HepG2 (cell line): ENCODE results near the gene BLVRB. TPM values are rescaled to one million over a fixed set of nuclear protein-coding genes. Genes with fewer than 3 reads are reported as not detected.

ENCODE experiments used
- CBX1 ChIP-seq: IDR thresholded peaks from one replicate; pipeline ENCODE4 v1.6.1; 2016; ENCODE audit warnings: antibody characterized with exemption, low read depth
- FOXM1 ChIP-seq: sonication (generic); formaldehyde crosslinking; IDR thresholded peaks from 2 replicates; pipeline ENCODE4 v1.5.0; 2020; ENCODE audit warnings: missing genetic modification reagents
- KLF15 ChIP-seq: sonication (generic); formaldehyde crosslinking; IDR thresholded peaks from 2 replicates; pipeline ENCODE4 v1.8.1; 2023; ENCODE audit warnings: borderline replicate concordance, mild to moderate bottlenecking, inconsistent platforms, missing genetic modification reagents, mixed read lengths
- MYPOP ChIP-seq: sonication (generic); formaldehyde crosslinking; IDR thresholded peaks from 2 replicates; pipeline ENCODE4 v1.8.1; 2023; ENCODE audit warnings: mild to moderate bottlenecking, moderate library complexity, missing genetic modification reagents
- RAD21 ChIP-seq: fragments of 450-650 bp; formaldehyde crosslinking; IDR thresholded peaks from 2 replicates; pipeline ENCODE4 v1.5.0; 2020; ENCODE audit warnings: mild to moderate bottlenecking
- RARA ChIP-seq: IDR thresholded peaks from 2 replicates; pipeline ENCODE4 v1.6.1; 2016; ENCODE audit warnings: missing genetic modification reagents, missing compliant biosample characterization
- RBM39 ChIP-seq: fragments of 200-400 bp; formaldehyde crosslinking; IDR thresholded peaks from one replicate; pipeline ENCODE4 v1.6.1; 2018; ENCODE audit warnings: antibody characterized with exemption, mild to moderate bottlenecking, low read depth, low read length; ENCODE audit not compliant: poor library complexity, severe bottlenecking
- SALL2 ChIP-seq: sonication (generic); formaldehyde crosslinking; IDR thresholded peaks from 2 replicates; pipeline ENCODE4 v1.8.1; 2023; ENCODE audit warnings: mild to moderate bottlenecking, missing genetic modification reagents, inconsistent platforms
- SMYD3 ChIP-seq: sonication (generic); formaldehyde crosslinking; IDR thresholded peaks from 2 replicates; pipeline ENCODE4 v1.8.1; 2023; ENCODE audit warnings: mild to moderate bottlenecking, missing genetic modification reagents
- SYNCRIP ChIP-seq: fragments of 200-400 bp; formaldehyde crosslinking; IDR thresholded peaks from 2 replicates; pipeline ENCODE4 v1.6.1; 2018; ENCODE audit warnings: mild to moderate bottlenecking, low read depth, low read length; ENCODE audit not compliant: insufficient read depth
- TARDBP ChIP-seq: sonication (generic); formaldehyde crosslinking; IDR thresholded peaks from 2 replicates; pipeline ENCODE4 v1.8.0; 2022; ENCODE audit warnings: mild to moderate bottlenecking, missing genetic modification reagents
- XRCC5 ChIP-seq: fragments of 200-400 bp; formaldehyde crosslinking; optimal IDR thresholded peaks from 2 replicates; pipeline ENCODE3; 2017; ENCODE audit warnings: mild to moderate bottlenecking, low read length
- ZC3H4 ChIP-seq: sonication (generic); formaldehyde crosslinking; IDR thresholded peaks from 2 replicates; pipeline ENCODE4 v1.4.0; 2020; ENCODE audit warnings: missing genetic modification reagents, borderline replicate concordance
- ZFP82 ChIP-seq: sonication (generic); formaldehyde crosslinking; IDR thresholded peaks from 2 replicates; pipeline ENCODE4 v1.5.1; 2020; ENCODE audit warnings: mild to moderate bottlenecking, missing genetic modification reagents, borderline replicate concordance
- ZFP90 ChIP-seq: sonication (generic); formaldehyde crosslinking; IDR thresholded peaks from 2 replicates; pipeline ENCODE4 v1.8.0; 2022; ENCODE audit warnings: missing genetic modification reagents, mild to moderate bottlenecking, inconsistent platforms, borderline replicate concordance
- ZNF230 ChIP-seq: sonication (generic); formaldehyde crosslinking; IDR thresholded peaks from 2 replicates; pipeline ENCODE4 v1.4.0; 2020; ENCODE audit warnings: mild to moderate bottlenecking, missing genetic modification reagents
- polyA plus RNA-seq, 8 experiments: library from polyadenylated mRNA; depleted of rRNA in 3 of 8; stranded (reverse) in 7 of 8; unstranded in 1 of 8; fragments of >200 nt; fragmentation: Illumina TruSeq in 4 of 8; extraction: Trizol in 4 of 8; gene quantifications; 2 replicates each; pipeline versions ENCODE4 v1.2.1 to v1.2.3, GENCODE V29; 2011 to 2016; ENCODE audit warnings: low read depth in 4 of 8, missing spikeins in 1 of 8, mixed read lengths in 1 of 8; ENCODE audit not compliant: insufficient read depth in 1 of 8
- total RNA-seq, 5 experiments: library from RNA; depleted of rRNA; stranded (reverse); fragments of >200 nt; fragmentation: Illumina TruSeq; extraction: Trizol; gene quantifications; 2 replicates each; pipeline ENCODE4 v1.2.3, GENCODE V29; 2016; ENCODE audit warnings: low read depth in 1 of 5
- TF ChIP-seq, protein P1 (sequence below): IDR thresholded peaks from 2 replicates; pipeline ENCODE4 v1.6.1; 2016; ENCODE audit warnings: mild to moderate bottlenecking
- TF ChIP-seq, protein P2 (sequence below): sonication (generic); formaldehyde crosslinking; IDR thresholded peaks from 2 replicates; pipeline ENCODE4 v1.4.0; 2020; ENCODE audit warnings: missing genetic modification reagents
- TF ChIP-seq, protein P3 (sequence below): sonication (generic); formaldehyde crosslinking; IDR thresholded peaks from 2 replicates; pipeline ENCODE4 v1.4.0; 2020; ENCODE audit warnings: missing genetic modification reagents, borderline replicate concordance
- TF ChIP-seq, protein P4 (sequence below): sonication (generic); formaldehyde crosslinking; IDR thresholded peaks from 2 replicates; pipeline ENCODE4 v1.5.0; 2020; ENCODE audit warnings: missing genetic modification reagents, mild to moderate bottlenecking, borderline replicate concordance

Gene BLVRB
- total and polyA plus RNA-seq, 2 of the 13 experiments (the other 11 are each of a cell fraction or from before 2014, with no cell fraction given): 25.9 to 51.4 TPM

- TF ChIP-seq, protein P1, sequence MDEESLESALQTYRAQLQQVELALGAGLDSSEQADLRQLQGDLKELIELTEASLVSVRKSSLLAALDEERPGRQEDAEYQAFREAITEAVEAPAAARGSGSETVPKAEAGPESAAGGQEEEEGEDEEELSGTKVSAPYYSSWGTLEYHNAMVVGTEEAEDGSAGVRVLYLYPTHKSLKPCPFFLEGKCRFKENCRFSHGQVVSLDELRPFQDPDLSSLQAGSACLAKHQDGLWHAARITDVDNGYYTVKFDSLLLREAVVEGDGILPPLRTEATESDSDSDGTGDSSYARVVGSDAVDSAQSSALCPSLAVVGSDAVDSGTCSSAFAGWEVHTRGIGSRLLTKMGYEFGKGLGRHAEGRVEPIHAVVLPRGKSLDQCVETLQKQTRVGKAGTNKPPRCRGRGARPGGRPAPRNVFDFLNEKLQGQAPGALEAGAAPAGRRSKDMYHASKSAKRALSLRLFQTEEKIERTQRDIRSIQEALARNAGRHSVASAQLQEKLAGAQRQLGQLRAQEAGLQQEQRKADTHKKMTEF: peak; percentile 57; the same call in 1 of the 2 replicates
- 0 out of 2 replicates have a peak, but pooled peaks have one; percentile 10 for TF ChIP-seq RARA (CRISPR knock-in tag)
- peak; percentile 89 for TF ChIP-seq MYPOP (CRISPR knock-in tag)
- TF ChIP-seq SALL2 (CRISPR knock-in tag): no peak; the same call in 1 of the 2 replicates
- peak; percentile 64; the same call in 1 of the 2 replicates for TF ChIP-seq ZNF230 (CRISPR knock-in tag)
- peak; percentile 51; the same call in 1 of the 2 replicates for TF ChIP-seq SMYD3
- no peak for TF ChIP-seq XRCC5
- TF ChIP-seq, protein P2, sequence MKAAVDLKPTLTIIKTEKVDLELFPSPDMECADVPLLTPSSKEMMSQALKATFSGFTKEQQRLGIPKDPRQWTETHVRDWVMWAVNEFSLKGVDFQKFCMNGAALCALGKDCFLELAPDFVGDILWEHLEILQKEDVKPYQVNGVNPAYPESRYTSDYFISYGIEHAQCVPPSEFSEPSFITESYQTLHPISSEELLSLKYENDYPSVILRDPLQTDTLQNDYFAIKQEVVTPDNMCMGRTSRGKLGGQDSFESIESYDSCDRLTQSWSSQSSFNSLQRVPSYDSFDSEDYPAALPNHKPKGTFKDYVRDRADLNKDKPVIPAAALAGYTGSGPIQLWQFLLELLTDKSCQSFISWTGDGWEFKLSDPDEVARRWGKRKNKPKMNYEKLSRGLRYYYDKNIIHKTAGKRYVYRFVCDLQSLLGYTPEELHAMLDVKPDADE (CRISPR knock-in tag): no peak; the same call in 1 of the 2 replicates
- no peak for TF ChIP-seq FOXM1 (CRISPR knock-in tag)
- peak; percentile 7 for TF ChIP-seq CBX1
- no peak for TF ChIP-seq ZFP82
- no peak for TF ChIP-seq SYNCRIP
- TF ChIP-seq ZFP90 (CRISPR knock-in tag): no peak
- TF ChIP-seq ZC3H4: no peak
- TF ChIP-seq TARDBP (CRISPR knock-in tag): peak; percentile 34; the same call in 1 of the 2 replicates
- TF ChIP-seq, protein P3, sequence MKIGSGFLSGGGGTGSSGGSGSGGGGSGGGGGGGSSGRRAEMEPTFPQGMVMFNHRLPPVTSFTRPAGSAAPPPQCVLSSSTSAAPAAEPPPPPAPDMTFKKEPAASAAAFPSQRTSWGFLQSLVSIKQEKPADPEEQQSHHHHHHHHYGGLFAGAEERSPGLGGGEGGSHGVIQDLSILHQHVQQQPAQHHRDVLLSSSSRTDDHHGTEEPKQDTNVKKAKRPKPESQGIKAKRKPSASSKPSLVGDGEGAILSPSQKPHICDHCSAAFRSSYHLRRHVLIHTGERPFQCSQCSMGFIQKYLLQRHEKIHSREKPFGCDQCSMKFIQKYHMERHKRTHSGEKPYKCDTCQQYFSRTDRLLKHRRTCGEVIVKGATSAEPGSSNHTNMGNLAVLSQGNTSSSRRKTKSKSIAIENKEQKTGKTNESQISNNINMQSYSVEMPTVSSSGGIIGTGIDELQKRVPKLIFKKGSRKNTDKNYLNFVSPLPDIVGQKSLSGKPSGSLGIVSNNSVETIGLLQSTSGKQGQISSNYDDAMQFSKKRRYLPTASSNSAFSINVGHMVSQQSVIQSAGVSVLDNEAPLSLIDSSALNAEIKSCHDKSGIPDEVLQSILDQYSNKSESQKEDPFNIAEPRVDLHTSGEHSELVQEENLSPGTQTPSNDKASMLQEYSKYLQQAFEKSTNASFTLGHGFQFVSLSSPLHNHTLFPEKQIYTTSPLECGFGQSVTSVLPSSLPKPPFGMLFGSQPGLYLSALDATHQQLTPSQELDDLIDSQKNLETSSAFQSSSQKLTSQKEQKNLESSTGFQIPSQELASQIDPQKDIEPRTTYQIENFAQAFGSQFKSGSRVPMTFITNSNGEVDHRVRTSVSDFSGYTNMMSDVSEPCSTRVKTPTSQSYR (CRISPR knock-in tag): peak; percentile 67; the same call in 1 of the 2 replicates
- TF ChIP-seq RAD21: peak; percentile 31; the same call in 1 of the 2 replicates
- TF ChIP-seq RBM39: peak; percentile 63
- TF ChIP-seq, protein P4, sequence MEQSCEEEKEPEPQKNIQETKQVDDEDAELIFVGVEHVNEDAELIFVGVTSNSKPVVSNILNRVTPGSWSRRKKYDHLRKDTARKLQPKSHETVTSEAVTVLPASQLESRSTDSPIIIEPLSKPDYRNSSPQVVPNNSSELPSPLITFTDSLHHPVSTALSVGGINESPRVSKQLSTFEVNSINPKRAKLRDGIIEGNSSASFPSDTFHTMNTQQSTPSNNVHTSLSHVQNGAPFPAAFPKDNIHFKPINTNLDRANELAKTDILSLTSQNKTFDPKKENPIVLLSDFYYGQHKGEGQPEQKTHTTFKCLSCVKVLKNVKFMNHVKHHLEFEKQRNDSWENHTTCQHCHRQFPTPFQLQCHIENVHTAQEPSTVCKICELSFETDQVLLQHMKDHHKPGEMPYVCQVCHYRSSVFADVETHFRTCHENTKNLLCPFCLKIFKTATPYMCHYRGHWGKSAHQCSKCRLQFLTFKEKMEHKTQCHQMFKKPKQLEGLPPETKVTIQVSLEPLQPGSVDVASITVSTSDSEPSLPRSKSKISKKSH: 0 out of 2 replicates have a peak, but pooled peaks have one; percentile 10
- TF ChIP-seq KLF15 (CRISPR knock-in tag): no peak
Observed at GRCh38 chr19:40444000-40444824, 21.3 kb downstream of the BLVRB start, which contains the start of gene SERTAD3 (continued).
